ENCODE results near the gene OPA1.

The OPA1 gene

GRCh38 chr3:193660171-193660570, 67.2 kb downstream of the OPA1 start:
- Histone ChIP-seq H4K20me1 (ENCODE audit: insufficient read depth, low read length) (no peaks in the 10 kb centered on the region), H3K79me2 (ENCODE audit: insufficient read depth, low read length) (no peaks in the 10 kb centered on the region), H3K4me2 (ENCODE audit: insufficient read depth, low read length) (no peak overlapping the region), H3K4me1 (ENCODE audit: insufficient read depth, low read length) (no peaks in the 10 kb centered on the region), H3K9me3 (ENCODE audit: insufficient read depth, low read length, severe bottlenecking) (no peaks in the 10 kb centered on the region), H3K4me3 (ENCODE audit: low read depth in 1 of 2, low read length in 2 of 2) (no peak overlapping the region), H3K9ac (ENCODE audit: low read depth, low read length) (no peak overlapping the region), H3K27me3 (ENCODE audit: insufficient read depth, low read length, poor library complexity) (no peaks in the 10 kb centered on the region), H3K27ac (ENCODE audit: low read length) (no peak overlapping the region), H3K36me3 (ENCODE audit: insufficient read depth, low read length) (peaks cover 81% of the 10 kb centered on the region), H2AFZ (ENCODE audit: low read depth, low read length) (no peak overlapping the region)
- TF ChIP-seq EZH2 (IDR thresholded peaks at IDR 0.05; ENCODE audit: borderline replicate concordance, low read depth, low read length, severe bottlenecking) = no peak
- TF ChIP-seq CTCF (IDR thresholded peaks at IDR 0.05; ENCODE audit: borderline replicate concordance, extremely low read depth, low read length, poor library complexity, severe bottlenecking) = no peak
- ATAC-seq (ENCODE audit: insufficient read depth, low read depth) = no peak
- DNase-seq = no peak

DNA sequence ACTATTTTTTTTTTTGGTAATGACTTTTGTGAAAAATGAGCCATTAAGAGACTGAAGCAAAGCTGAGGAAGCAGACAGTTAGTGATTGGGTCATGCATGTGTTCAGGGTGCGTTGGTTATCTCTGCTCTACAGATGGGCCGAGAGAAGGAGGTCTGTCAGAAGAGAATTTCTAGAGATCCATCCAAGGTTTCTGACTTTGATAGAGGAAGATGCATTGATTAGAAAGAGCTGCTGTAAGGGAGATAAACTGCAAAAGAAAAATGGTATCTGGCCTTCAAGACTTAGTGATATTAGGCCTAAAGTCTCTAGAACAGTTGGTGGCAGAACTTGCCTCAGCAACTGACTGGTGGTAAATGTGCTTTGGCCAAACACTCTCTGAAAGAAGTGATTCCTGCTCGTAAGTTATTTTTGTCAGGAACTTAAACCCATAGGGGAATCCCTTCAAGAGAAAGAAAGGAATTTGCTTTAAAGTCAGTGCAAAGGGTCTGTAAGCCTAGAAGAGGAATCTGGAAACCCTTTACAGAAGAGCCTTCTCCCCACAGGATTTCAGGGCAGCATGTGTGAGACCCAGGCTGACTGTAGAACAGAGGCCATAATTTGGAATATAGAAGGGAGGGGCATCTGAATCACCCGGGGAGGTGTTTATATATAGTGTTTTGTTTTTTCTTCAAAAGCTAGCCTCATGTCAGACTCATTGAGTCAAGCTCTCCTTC, 67.8 kb downstream of the OPA1 start:
- H4K20me1 ChIP-seq (ENCODE audit: insufficient read depth, low read length) = no peaks in the 10 kb centered on the region
- H3K4me2 ChIP-seq (ENCODE audit: insufficient read depth, low read length) = no peak overlapping the region
- H2AFZ ChIP-seq (ENCODE audit: low read depth, low read length) = no peak overlapping the region
- TF ChIP-seq EZH2 (IDR thresholded peaks at IDR 0.05; ENCODE audit: borderline replicate concordance, low read depth, low read length, severe bottlenecking) (no peak), CTCF (IDR thresholded peaks at IDR 0.05; ENCODE audit: borderline replicate concordance, extremely low read depth, low read length, poor library complexity, severe bottlenecking) (no peak)
- H3K9ac ChIP-seq (ENCODE audit: low read depth, low read length) = no peak overlapping the region
- DNase-seq (no peak), ATAC-seq (ENCODE audit: insufficient read depth, low read depth) (no peak)
- H3K27ac ChIP-seq (ENCODE audit: low read length) = no peak overlapping the region
- no peak overlapping the region for H3K4me3 ChIP-seq (ENCODE audit: low read depth in 1 of 2, low read length in 2 of 2)
- H3K27me3 ChIP-seq (ENCODE audit: insufficient read depth, low read length, poor library complexity) = no peaks in the 10 kb centered on the region
- peaks cover 81% of the 10 kb centered on the region for H3K36me3 ChIP-seq (ENCODE audit: insufficient read depth, low read length)
- no peaks in the 10 kb centered on the region for H3K4me1 ChIP-seq (ENCODE audit: insufficient read depth, low read length)
- no peaks in the 10 kb centered on the region for H3K9me3 ChIP-seq (ENCODE audit: insufficient read depth, low read length, severe bottlenecking)
- H3K79me2 ChIP-seq (ENCODE audit: insufficient read depth, low read length) = no peaks in the 10 kb centered on the region

GRCh38 chr3:193662757-193663322, 69.8 kb downstream of the OPA1 start:
- no peak overlapping the region for H3K4me2 ChIP-seq (ENCODE audit: insufficient read depth, low read length)
- H3K4me3 ChIP-seq (ENCODE audit: low read depth in 1 of 2, low read length in 2 of 2) = no peak overlapping the region
- H3K9ac ChIP-seq (ENCODE audit: low read depth, low read length) = no peak overlapping the region
- H2AFZ ChIP-seq (ENCODE audit: low read depth, low read length) = no peak overlapping the region
- TF ChIP-seq CTCF (IDR thresholded peaks at IDR 0.05; ENCODE audit: borderline replicate concordance, extremely low read depth, low read length, poor library complexity, severe bottlenecking) (no peak), EZH2 (IDR thresholded peaks at IDR 0.05; ENCODE audit: borderline replicate concordance, low read depth, low read length, severe bottlenecking) (no peak)
- no peak for DNase-seq
- H3K27ac ChIP-seq (ENCODE audit: low read length) = no peak overlapping the region
- H3K4me1 ChIP-seq (ENCODE audit: insufficient read depth, low read length) = no peaks in the 10 kb centered on the region
- H3K36me3 ChIP-seq (ENCODE audit: insufficient read depth, low read length) = peaks cover 80% of the 10 kb centered on the region
- no peak for ATAC-seq (ENCODE audit: insufficient read depth, low read depth)
- no peaks in the 10 kb centered on the region for H4K20me1 ChIP-seq (ENCODE audit: insufficient read depth, low read length)
- no peaks in the 10 kb centered on the region for H3K79me2 ChIP-seq (ENCODE audit: insufficient read depth, low read length)
- H3K27me3 ChIP-seq (ENCODE audit: insufficient read depth, low read length, poor library complexity) = no peaks in the 10 kb centered on the region
- H3K9me3 ChIP-seq (ENCODE audit: insufficient read depth, low read length, severe bottlenecking) = no peaks in the 10 kb centered on the region

Data from DND-41 (cell line).